AG09309 (cell line): ENCODE data around the gene GABRA4.

Experiments
- DNase-seq: peaks from one replicate; pipeline ENCODE4 v3.0.0-alpha.2; 2010; ENCODE audit warnings: low read depth
- H3K4me3 ChIP-seq: 2 replicates; pipeline ENCODE4 v1.5.1; 2011; ENCODE audit warnings: mild to moderate bottlenecking, low read depth, low read length, moderate library complexity; ENCODE audit not compliant: control insufficient read depth
- CTCF ChIP-seq: IDR thresholded peaks from 2 replicates; pipeline ENCODE4 v1.5.1; 2011; ENCODE audit warnings: mild to moderate bottlenecking, low read depth, low read length, inconsistent platforms; ENCODE audit not compliant: insufficient read depth, control insufficient read depth; ENCODE audit errors: missing control alignments

GABRA4 gene

GRCh38 chr4:47002580-47002979 is 9.2 kb upstream of the GABRA4 start:
- no peak for DNase-seq
- peak; percentile 5 for TF ChIP-seq CTCF
- no peak overlapping the region for H3K4me3 ChIP-seq

DNA sequence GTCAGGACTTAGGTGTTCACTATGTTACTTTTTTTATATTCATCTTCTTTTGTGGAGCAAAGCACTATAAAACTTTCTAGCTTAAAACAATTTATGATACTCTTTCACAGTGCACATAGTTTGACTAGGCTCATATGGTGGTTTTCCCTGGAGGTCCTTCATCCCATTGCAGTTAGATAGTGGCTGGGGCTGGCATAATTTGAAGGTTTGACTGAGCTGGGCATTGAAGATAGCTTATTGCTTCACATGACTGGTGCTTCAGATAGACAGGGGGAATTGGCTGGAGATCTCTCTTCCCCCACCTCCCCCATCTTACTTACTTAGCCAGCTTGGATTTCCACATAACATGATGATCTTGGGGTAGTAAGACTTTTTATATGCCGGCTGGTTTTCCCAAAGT is 7.0 kb upstream of the GABRA4 start:
- DNase-seq: no peak
- no peak overlapping the region for H3K4me3 ChIP-seq
- no peak for TF ChIP-seq CTCF

- DNase-seq: no peak
- H3K4me3 ChIP-seq: no peak overlapping the region
- TF ChIP-seq CTCF: no peak
Observed at GRCh38 chr4:46999566-46999965, 6.2 kb upstream of the GABRA4 start.

GRCh38 chr4:46994007-46994405 is 625 bp upstream of the GABRA4 start:
- H3K4me3 ChIP-seq: no peak overlapping the region
- DNase-seq: no peak
- TF ChIP-seq CTCF: no peak

GRCh38 chr4:46992338-46992737 is 1.0 kb downstream of the GABRA4 start:
- TF ChIP-seq CTCF: no peak
- no peak for DNase-seq
- no peak overlapping the region for H3K4me3 ChIP-seq

DNA sequence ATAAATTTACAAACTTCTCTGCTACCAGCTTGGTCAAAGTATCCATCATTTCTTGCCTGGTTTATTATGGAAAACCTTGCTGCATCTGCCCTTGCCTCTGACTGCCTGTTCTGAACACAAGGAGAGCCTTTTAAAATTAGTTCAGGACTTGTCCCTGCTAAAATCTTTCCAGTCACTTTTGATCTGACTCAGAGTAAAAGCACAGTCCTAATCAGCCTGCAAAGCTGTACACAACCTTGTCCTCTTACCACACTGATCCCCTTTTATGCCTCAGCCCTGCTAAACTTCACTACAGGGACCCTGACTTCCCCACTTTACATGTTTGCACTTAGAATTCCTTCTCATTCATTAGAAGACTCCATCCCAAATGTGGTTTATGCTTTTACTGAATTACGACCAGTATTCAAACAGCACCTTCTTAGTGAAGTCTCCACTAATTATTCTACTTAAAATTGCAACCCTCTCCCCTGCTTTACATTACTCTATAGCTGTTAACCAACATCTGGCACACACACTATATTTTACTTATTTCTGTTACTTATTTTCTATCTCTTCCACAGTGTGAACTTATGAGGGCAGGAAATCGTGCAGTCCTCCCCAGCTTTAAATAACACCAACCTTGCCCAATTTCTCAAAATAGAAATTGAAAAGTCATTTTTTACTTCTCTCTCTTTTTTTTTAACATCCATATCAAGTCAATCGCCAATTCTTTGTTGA is 6.3 kb downstream of the GABRA4 start:
- DNase-seq: no peak
- no peak for TF ChIP-seq CTCF
- no peak overlapping the region for H3K4me3 ChIP-seq
